ENCODE data around the gene L3MBTL4. TPM values are rescaled to one million over a fixed set of nuclear protein-coding genes. Genes with fewer than 3 reads are reported as not detected.

The L3MBTL4 gene
- total and polyA plus RNA-seq, 10 of the 15 experiments (the other 5 are each of a cell fraction or from before 2014, with no cell fraction given) = 1.3 to 8.7 (median 3.8) TPM

DNA sequence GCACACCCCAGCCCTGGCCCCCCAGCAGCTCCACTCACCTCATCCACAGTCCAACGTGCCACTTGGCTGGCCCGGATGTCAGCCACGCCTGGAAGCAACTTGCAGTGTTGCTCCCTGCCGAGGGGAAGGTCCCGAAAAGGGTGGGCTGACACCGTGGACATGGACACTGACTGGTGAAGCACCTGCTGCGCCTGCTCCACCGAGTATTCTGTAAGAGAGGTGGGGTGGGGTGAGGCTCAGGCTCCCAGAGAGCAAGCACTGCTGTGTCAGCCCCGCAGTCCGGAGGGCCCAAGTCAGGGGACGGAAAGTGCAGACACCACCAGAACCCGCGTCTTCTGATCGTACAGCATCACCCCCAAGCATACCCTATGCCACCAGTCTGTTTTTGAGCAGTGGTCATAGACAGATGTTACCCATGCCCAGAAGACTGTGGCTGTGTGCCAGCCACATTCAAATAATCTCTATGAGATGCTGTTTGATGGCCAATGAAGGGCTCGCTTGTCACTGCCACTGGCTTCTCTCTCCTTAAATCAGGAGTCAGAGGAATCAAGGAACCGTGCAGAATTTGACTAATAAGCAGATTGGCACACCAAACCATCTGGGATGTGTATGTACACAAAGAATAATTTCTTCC is 445.2 kb downstream of the L3MBTL4 start:
- DNase-seq (ENCODE audit: low read depth, low spot score) (no peak), FAIRE-seq (no peak), ATAC-seq (no peak)
- ChIA-PET CTCF (no interaction called here), SMC1A (ENCODE audit: uncharacterized antibody, unreplicated experiment) (no interaction called here), RAD21 (ENCODE audit: unreplicated experiment) (no interaction called here), POLR2A (no interaction called here)
- no peak overlapping the region for H3K9ac ChIP-seq (ENCODE audit: control insufficient read depth, insufficient read depth, low read length)
- H3K4me2 ChIP-seq (ENCODE audit: control insufficient read depth, insufficient read depth) = no peak overlapping the region
- TF ChIP-seq CBFB (IDR thresholded peaks at IDR 0.05; ENCODE audit: low read depth) (no peak), CREB1 (IDR thresholded peaks at IDR 0.05; ENCODE audit: low read depth) (no peak), HDAC2 (IDR thresholded peaks at IDR 0.05) (no peak), MEF2A (IDR thresholded peaks at IDR 0.05; ENCODE audit: insufficient read depth, low read depth, low read length) (no peak)
- TF ChIP-seq, protein P1, sequence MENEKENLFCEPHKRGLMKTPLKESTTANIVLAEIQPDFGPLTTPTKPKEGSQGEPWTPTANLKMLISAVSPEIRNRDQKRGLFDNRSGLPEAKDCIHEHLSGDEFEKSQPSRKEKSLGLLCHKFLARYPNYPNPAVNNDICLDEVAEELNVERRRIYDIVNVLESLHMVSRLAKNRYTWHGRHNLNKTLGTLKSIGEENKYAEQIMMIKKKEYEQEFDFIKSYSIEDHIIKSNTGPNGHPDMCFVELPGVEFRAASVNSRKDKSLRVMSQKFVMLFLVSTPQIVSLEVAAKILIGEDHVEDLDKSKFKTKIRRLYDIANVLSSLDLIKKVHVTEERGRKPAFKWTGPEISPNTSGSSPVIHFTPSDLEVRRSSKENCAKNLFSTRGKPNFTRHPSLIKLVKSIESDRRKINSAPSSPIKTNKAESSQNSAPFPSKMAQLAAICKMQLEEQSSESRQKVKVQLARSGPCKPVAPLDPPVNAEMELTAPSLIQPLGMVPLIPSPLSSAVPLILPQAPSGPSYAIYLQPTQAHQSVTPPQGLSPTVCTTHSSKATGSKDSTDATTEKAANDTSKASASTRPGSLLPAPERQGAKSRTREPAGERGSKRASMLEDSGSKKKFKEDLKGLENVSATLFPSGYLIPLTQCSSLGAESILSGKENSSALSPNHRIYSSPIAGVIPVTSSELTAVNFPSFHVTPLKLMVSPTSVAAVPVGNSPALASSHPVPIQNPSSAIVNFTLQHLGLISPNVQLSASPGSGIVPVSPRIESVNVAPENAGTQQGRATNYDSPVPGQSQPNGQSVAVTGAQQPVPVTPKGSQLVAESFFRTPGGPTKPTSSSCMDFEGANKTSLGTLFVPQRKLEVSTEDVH (IDR thresholded peaks at IDR 0.05; ENCODE audit: low read depth, partially characterized antibody) = no peak
- peaks cover 3% of the 10 kb centered on the region; the same call in 2 of the 3 replicates for H3K9me3 ChIP-seq (replicated peaks; ENCODE audit: control insufficient read depth, insufficient read depth, low read length)
- no peaks in the 10 kb centered on the region for H3K36me3 ChIP-seq (ENCODE audit: control insufficient read depth in 2 of 2, insufficient read depth in 2 of 2, low read length in 1 of 2)
- H4K20me1 ChIP-seq (ENCODE audit: control insufficient read depth, insufficient read depth) = no peaks in the 10 kb centered on the region
- 80% methylated on average over 16 of the region's 16 CpGs for WGBS (ENCODE audit: insufficient coverage, insufficient replicate concordance, low lambda C conversion rate, missing lambda C conversion rate)
- H2AFZ ChIP-seq (ENCODE audit: control insufficient read depth, low read depth, low read length) = no peak overlapping the region
- no peak overlapping the region for H3K4me3 ChIP-seq
- in situ Hi-C loops (cut with MboI) = no loop called here
- no peak overlapping the region for H3K27ac ChIP-seq (ENCODE audit: control insufficient read depth, insufficient read depth)
- H3K27me3 ChIP-seq (replicated peaks in 1 of 2; ENCODE audit: control insufficient read depth in 2 of 2, insufficient read depth in 2 of 2, low read length in 1 of 2) = no peaks in the 10 kb centered on the region; a peak in 1 of 4 replicates
- H3K4me1 ChIP-seq (ENCODE audit: control insufficient read depth, insufficient read depth, low read length) = peaks cover 38% of the 10 kb centered on the region
- no peaks in the 10 kb centered on the region for H3K79me2 ChIP-seq (ENCODE audit: control insufficient read depth, insufficient read depth, low read length)
- intact Hi-C loops (cut with micrococcal nuclease; ENCODE audit: unreplicated experiment) = no loop called here
- no TSS peak for BruUV-seq (replicated peaks)
